Neural progenitor cell (in vitro differentiated cells): ENCODE measurements around the gene FAM107A. TPM values are rescaled to one million over a fixed set of nuclear protein-coding genes. Genes with fewer than 3 reads are reported as not detected.

Experiments
- DNase-seq: peaks from one replicate; pipeline ENCODE4 v3.0.0-alpha.2; 2016; ENCODE audit warnings: low spot score
- H2AFZ ChIP-seq: fragments of 200-600 bp; sonication (generic); replicated peaks from 2 replicates; pipeline ENCODE4 v1.6.1; 2016; ENCODE audit warnings: antibody characterized with exemption
- H3F3A ChIP-seq: fragments of 200-600 bp; sonication (generic); 2 replicates; pipeline ENCODE4 v1.6.1; 2016; ENCODE audit warnings: antibody characterized with exemption, low read depth
- H3K27ac ChIP-seq: fragments of 200-600 bp; sonication (generic); 2 replicates; pipeline ENCODE4 v1.5.1; 2016; ENCODE audit warnings: mild to moderate bottlenecking
- H3K27me3 ChIP-seq: fragments of 200-600 bp; sonication (generic); 2 replicates; pipeline ENCODE4 v1.6.1; 2016; ENCODE audit warnings: mild to moderate bottlenecking, moderate library complexity
- H3K36me3 ChIP-seq: fragments of 200-600 bp; sonication (generic); 2 replicates; pipeline ENCODE4 v1.5.1; 2016
- H3K4me1 ChIP-seq: fragments of 200-600 bp; sonication (generic); 2 replicates; pipeline ENCODE4 v1.6.1; 2016; ENCODE audit warnings: mixed run types
- H3K4me2 ChIP-seq: fragments of 200-600 bp; sonication (generic); 2 replicates; pipeline ENCODE4 v1.6.1; 2016
- H3K4me3 ChIP-seq: fragments of 200-600 bp; sonication (generic); 2 replicates; pipeline ENCODE4 v1.5.1; 2016
- H3K79me2 ChIP-seq: fragments of 200-600 bp; sonication (generic); 2 replicates; pipeline ENCODE4 v1.6.1; 2016; ENCODE audit warnings: low read depth
- H3K9ac ChIP-seq: fragments of 200-600 bp; sonication (generic); 2 replicates; pipeline ENCODE4 v1.6.1; 2016
- H3K9me3 ChIP-seq: fragments of 200-600 bp; sonication (generic); 2 replicates; pipeline ENCODE4 v1.5.1; 2016; ENCODE audit warnings: low read depth
- H4K20me1 ChIP-seq: fragments of 200-600 bp; sonication (generic); 2 replicates; pipeline ENCODE4 v1.6.1; 2016; ENCODE audit warnings: low read depth
- H3K27ac Mint-ChIP-seq: 3 replicates; pipeline ENCODE4 v1.8.0; 2021; ENCODE audit warnings: mixed read lengths
- H3K27me3 Mint-ChIP-seq: 2 replicates; pipeline ENCODE4 v1.8.0; 2022; ENCODE audit warnings: low read depth, mild to moderate bottlenecking, inconsistent platforms, moderate library complexity, mixed read lengths; ENCODE audit not compliant: insufficient read depth
- H3K36me3 Mint-ChIP-seq: 3 replicates; pipeline ENCODE4 v1.8.0; 2021; ENCODE audit warnings: mixed read lengths
- H3K4me1 Mint-ChIP-seq: 3 replicates; pipeline ENCODE4 v1.8.0; 2021; ENCODE audit warnings: mixed read lengths
- H3K4me3 Mint-ChIP-seq: 3 replicates; pipeline ENCODE4 v1.8.0; 2021; ENCODE audit warnings: mild to moderate bottlenecking, moderate library complexity, mixed read lengths
- H3K9me3 Mint-ChIP-seq: 3 replicates; pipeline ENCODE4 v1.8.0; 2020; ENCODE audit warnings: mixed read lengths
- CTCF ChIP-seq: fragments of 200-600 bp; sonication (generic); IDR thresholded peaks from 2 replicates; pipeline ENCODE4 v1.5.1; 2017; ENCODE audit warnings: antibody characterized with exemption, mild to moderate bottlenecking
- EZH2 ChIP-seq: fragments of 200-600 bp; sonication (generic); IDR thresholded peaks from 2 replicates; pipeline ENCODE4 v1.6.1; 2017; ENCODE audit warnings: antibody characterized with exemption, mild to moderate bottlenecking, moderate library complexity
- EZH2phosphoT487 ChIP-seq: fragments of 200-600 bp; sonication (generic); IDR thresholded peaks from 2 replicates; pipeline ENCODE4 v1.6.1; 2017; ENCODE audit warnings: antibody characterized with exemption
- total RNA-seq: library from RNA; depleted of rRNA; stranded (reverse); fragments of >200 nt; gene quantifications from 2 replicates; pipeline ENCODE4 v1.2.3, GENCODE V29; 2015; ENCODE audit warnings: low replicate concordance

Gene FAM107A
- total RNA-seq, 1 donor from 2014 or later: 0.11 TPM

GRCh38 chr3:58604031-58604430 is 26.8 kb upstream of the FAM107A start:
- H3K4me2 ChIP-seq: no peak overlapping the region
- no peaks in the 10 kb centered on the region for H3F3A ChIP-seq
- peaks cover 22% of the 10 kb centered on the region for H3K9me3 Mint-ChIP-seq
- no peak overlapping the region for H2AFZ ChIP-seq
- no peak overlapping the region for H3K27ac Mint-ChIP-seq
- H3K27ac ChIP-seq: no peak overlapping the region
- no peak for DNase-seq
- peaks cover 27% of the 10 kb centered on the region for H3K4me1 Mint-ChIP-seq
- no peaks in the 10 kb centered on the region for H4K20me1 ChIP-seq
- no peak overlapping the region for H3K4me3 Mint-ChIP-seq
- no peaks in the 10 kb centered on the region for H3K36me3 ChIP-seq
- no peaks in the 10 kb centered on the region for H3K79me2 ChIP-seq
- no peaks in the 10 kb centered on the region for H3K36me3 Mint-ChIP-seq
- peaks cover 16% of the 10 kb centered on the region for H3K27me3 Mint-ChIP-seq
- H3K9ac ChIP-seq: no peak overlapping the region
- TF ChIP-seq CTCF (no peak), EZH2 (no peak), EZH2phosphoT487 (no peak)
- H3K4me3 ChIP-seq: no peak overlapping the region
- H3K27me3 ChIP-seq: no peaks in the 10 kb centered on the region
- H3K4me1 ChIP-seq: peaks cover 12% of the 10 kb centered on the region
- H3K9me3 ChIP-seq: no peaks in the 10 kb centered on the region

- H3K79me2 ChIP-seq: no peaks in the 10 kb centered on the region
- H3K9me3 Mint-ChIP-seq: peaks cover 22% of the 10 kb centered on the region
- H4K20me1 ChIP-seq: no peaks in the 10 kb centered on the region
- no peak overlapping the region for H3K4me3 ChIP-seq
- no peak overlapping the region for H3K4me2 ChIP-seq
- H3K36me3 Mint-ChIP-seq: no peaks in the 10 kb centered on the region
- no peaks in the 10 kb centered on the region for H3K36me3 ChIP-seq
- no peak overlapping the region for H3K27ac ChIP-seq
- H3F3A ChIP-seq: no peaks in the 10 kb centered on the region
- TF ChIP-seq EZH2 (no peak), EZH2phosphoT487 (no peak), CTCF (no peak)
- no peaks in the 10 kb centered on the region for H3K9me3 ChIP-seq
- H3K27me3 Mint-ChIP-seq: peaks cover 16% of the 10 kb centered on the region
- no peak overlapping the region for H3K9ac ChIP-seq
- no peak overlapping the region for H3K4me3 Mint-ChIP-seq
- DNase-seq: no peak
- peaks cover 12% of the 10 kb centered on the region for H3K4me1 ChIP-seq
- no peak overlapping the region for H3K27ac Mint-ChIP-seq
- no peaks in the 10 kb centered on the region for H3K27me3 ChIP-seq
- H2AFZ ChIP-seq: no peak overlapping the region
- H3K4me1 Mint-ChIP-seq: peaks cover 27% of the 10 kb centered on the region
Measured at GRCh38 chr3:58603606-58604005, 26.4 kb upstream of the FAM107A start.

GRCh38 chr3:58597770-58598310 is 20.6 kb upstream of the FAM107A start:
- Mint-ChIP-seq H3K36me3 (no peaks in the 10 kb centered on the region), H3K4me3 (no peak overlapping the region), H3K9me3 (peaks cover 4% of the 10 kb centered on the region), H3K27ac (no peak overlapping the region), H3K4me1 (peaks cover 11% of the 10 kb centered on the region), H3K27me3 (peaks cover 5% of the 10 kb centered on the region)
- Histone ChIP-seq H3K27me3 (no peaks in the 10 kb centered on the region), H2AFZ (no peak overlapping the region), H3F3A (no peaks in the 10 kb centered on the region), H3K36me3 (no peaks in the 10 kb centered on the region), H4K20me1 (no peaks in the 10 kb centered on the region), H3K79me2 (no peaks in the 10 kb centered on the region), H3K9ac (no peak overlapping the region), H3K4me1 (peaks cover 9% of the 10 kb centered on the region), H3K4me2 (no peak overlapping the region), H3K27ac (no peak overlapping the region), H3K9me3 (no peaks in the 10 kb centered on the region), H3K4me3 (no peak overlapping the region)
- TF ChIP-seq CTCF (no peak), EZH2 (no peak), EZH2phosphoT487 (no peak)
- DNase-seq: no peak
